ENCODE measurements around the gene ACTBL2.

Gene ACTBL2

DNA sequence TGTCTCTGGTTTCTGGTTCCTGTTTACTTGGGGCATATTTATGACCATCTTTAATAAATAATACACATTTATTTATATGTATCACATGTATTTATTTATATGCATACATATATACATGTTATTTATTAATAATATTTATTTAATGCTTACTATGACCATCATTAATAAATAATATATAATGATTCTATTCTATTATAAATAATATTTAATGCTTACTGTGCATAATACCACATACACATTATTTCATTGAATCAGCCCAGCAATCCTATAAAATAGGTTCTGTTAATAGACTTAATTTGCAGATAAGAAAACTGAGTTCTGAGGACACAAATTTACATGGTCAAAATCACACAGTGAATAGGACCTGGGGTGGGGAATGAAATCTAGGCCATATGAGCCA, 24.2 kb downstream of the ACTBL2 start:
- Histone ChIP-seq H3K4me1 (ENCODE audit: control insufficient read depth in 1 of 2, insufficient read depth in 2 of 2, low read length in 2 of 2) (peaks cover 0 to 15% of the 10 kb centered on the region in 2 donors), H3K36me3 (ENCODE audit: control insufficient read depth in 1 of 2, insufficient read depth in 2 of 2, low read length in 2 of 2) (no peaks in the 10 kb centered on the region), H3K9me3 (ENCODE audit: control insufficient read depth in 1 of 2, low read length in 2 of 2) (no peaks in the 10 kb centered on the region), H3K27me3 (ENCODE audit: low read depth, low read length) (no peaks in the 10 kb centered on the region), H3K4me3 (ENCODE audit: low read depth in 1 of 2, low read length in 2 of 2) (no peak overlapping the region), H3K27ac (ENCODE audit: low read length) (no peak overlapping the region)

DNA sequence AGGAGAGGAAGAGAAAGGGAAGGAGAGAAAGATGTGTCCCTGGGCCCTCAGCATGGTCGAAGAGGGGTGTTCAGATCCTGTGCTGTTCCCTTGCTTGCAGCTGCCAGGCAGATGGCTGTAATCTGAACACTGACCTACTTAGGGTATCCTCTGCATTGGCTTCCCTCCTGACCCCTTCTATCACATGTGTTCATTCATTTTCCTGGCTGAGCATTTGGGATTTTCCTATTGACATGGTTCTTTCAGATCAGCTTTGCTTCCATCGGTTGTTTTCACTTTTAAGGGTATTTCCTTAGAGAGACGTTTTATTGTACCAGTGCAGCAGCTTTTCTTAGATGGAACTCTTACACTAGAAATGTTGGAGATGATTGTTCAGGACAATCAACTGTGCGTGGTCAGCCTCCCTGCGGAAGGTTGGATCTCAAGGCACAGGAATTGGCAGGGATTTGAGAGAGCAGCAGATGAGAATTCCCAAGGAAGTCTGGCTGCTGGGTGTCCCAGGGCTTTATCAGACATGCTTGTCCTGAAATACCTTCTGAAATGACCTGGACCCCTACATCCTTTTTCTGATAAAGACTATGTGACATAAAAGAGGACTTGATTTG, 26.0 kb downstream of the ACTBL2 start:
- Histone ChIP-seq H3K36me3 (ENCODE audit: control insufficient read depth in 1 of 2, insufficient read depth in 2 of 2, low read length in 2 of 2) (no peaks in the 10 kb centered on the region), H3K27me3 (ENCODE audit: low read depth, low read length) (no peaks in the 10 kb centered on the region), H3K4me1 (ENCODE audit: control insufficient read depth in 1 of 2, insufficient read depth in 2 of 2, low read length in 2 of 2) (peaks cover 0 to 21% of the 10 kb centered on the region in 2 donors), H3K4me3 (ENCODE audit: low read depth in 1 of 2, low read length in 2 of 2) (no peak overlapping the region), H3K27ac (ENCODE audit: low read length) (peak overlapping the region; percentile 10), H3K9me3 (ENCODE audit: control insufficient read depth in 1 of 2, low read length in 2 of 2) (no peaks in the 10 kb centered on the region)

DNA sequence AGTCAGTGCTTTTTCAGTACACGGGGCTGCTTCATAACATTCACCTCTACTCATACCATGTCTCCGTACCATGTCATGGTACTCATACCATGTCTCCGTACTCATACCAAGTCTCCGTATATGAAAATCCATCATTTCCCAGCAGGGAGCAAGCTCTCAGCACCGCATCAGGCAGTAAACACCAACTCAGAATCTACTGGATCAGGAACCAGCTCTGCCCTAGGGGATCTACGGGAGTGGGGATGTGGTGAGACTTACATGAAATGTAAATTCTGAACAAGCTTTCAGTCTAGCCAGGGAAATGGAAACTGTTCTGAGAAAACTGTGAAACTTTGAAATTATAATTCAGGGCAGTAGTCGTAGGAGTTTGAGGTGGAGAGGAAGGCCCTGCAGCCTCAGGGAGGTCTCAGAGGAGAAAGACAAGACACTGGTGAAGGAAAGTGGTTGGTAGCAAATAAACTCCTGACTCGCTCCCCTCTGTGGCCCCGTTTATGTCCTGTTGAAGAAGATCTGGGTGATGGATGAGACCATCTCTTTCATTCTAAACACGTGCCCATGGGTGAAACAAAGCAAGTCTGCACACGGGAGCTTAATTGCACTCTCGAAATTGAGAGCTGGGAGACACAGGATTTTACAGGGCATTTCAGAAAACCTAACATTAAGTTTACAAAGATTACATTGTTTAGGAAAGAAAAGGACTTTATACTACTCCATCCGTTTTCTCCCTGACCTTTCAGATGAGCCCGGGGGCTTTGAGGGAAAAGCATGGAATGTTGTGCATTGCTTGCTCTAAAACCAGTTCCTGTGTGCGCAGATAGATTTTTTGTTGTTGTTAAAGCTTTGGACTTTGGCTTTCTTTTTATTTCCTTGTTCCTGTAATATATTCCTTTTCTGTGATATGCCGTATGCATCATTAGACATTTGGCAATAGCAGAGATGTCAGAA, 26.8 kb downstream of the ACTBL2 start:
- H3K36me3 ChIP-seq (ENCODE audit: control insufficient read depth in 1 of 2, insufficient read depth in 2 of 2, low read length in 2 of 2) = no peaks in the 10 kb centered on the region
- peak overlapping the region; percentile 10 for H3K27ac ChIP-seq (ENCODE audit: low read length)
- H3K4me1 ChIP-seq (ENCODE audit: control insufficient read depth in 1 of 2, insufficient read depth in 2 of 2, low read length in 2 of 2) = peaks cover 0 to 21% of the 10 kb centered on the region in 2 donors
- no peaks in the 10 kb centered on the region for H3K9me3 ChIP-seq (ENCODE audit: control insufficient read depth in 1 of 2, low read length in 2 of 2)
- H3K4me3 ChIP-seq (ENCODE audit: low read depth in 1 of 2, low read length in 2 of 2) = no peak overlapping the region
- no peaks in the 10 kb centered on the region for H3K27me3 ChIP-seq (ENCODE audit: low read depth, low read length)

DNA sequence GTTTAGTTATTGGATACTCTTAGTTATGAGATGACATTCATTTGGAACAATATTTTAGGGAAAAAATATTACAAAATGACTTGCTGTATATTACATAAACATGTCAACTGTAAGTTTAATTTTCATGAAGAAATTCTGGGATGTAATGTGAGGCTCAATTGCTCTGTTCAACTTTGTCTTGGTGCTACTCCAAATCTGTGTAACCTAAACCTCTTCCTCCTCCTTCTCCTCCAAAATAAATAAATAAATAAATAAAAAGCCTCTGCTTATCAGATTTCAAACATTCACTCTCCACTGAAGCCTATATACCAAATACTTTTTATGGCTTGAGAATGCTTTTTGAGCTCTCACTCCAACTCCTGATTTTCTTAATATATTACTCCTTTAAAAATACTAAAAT, 27.7 kb downstream of the ACTBL2 start:
- Histone ChIP-seq H3K36me3 (ENCODE audit: control insufficient read depth in 1 of 2, insufficient read depth in 2 of 2, low read length in 2 of 2) (no peaks in the 10 kb centered on the region), H3K9me3 (ENCODE audit: control insufficient read depth in 1 of 2, low read length in 2 of 2) (no peaks in the 10 kb centered on the region), H3K27me3 (ENCODE audit: low read depth, low read length) (no peaks in the 10 kb centered on the region), H3K4me1 (ENCODE audit: control insufficient read depth in 1 of 2, insufficient read depth in 2 of 2, low read length in 2 of 2) (peaks cover 0 to 21% of the 10 kb centered on the region in 2 donors), H3K27ac (ENCODE audit: low read length) (peak overlapping the region; percentile 10), H3K4me3 (ENCODE audit: low read depth in 1 of 2, low read length in 2 of 2) (no peak overlapping the region)

GRCh38 chr5:57453728-57454127, 28.9 kb downstream of the ACTBL2 start:
- Histone ChIP-seq H3K4me1 (ENCODE audit: control insufficient read depth in 1 of 2, insufficient read depth in 2 of 2, low read length in 2 of 2) (peaks cover 0 to 21% of the 10 kb centered on the region in 2 donors), H3K36me3 (ENCODE audit: control insufficient read depth in 1 of 2, insufficient read depth in 2 of 2, low read length in 2 of 2) (no peaks in the 10 kb centered on the region), H3K27ac (ENCODE audit: low read length) (peak overlapping the region; percentile 17), H3K4me3 (ENCODE audit: low read depth in 1 of 2, low read length in 2 of 2) (no peak overlapping the region), H3K9me3 (ENCODE audit: control insufficient read depth in 1 of 2, low read length in 2 of 2) (no peaks in the 10 kb centered on the region), H3K27me3 (ENCODE audit: low read depth, low read length) (no peaks in the 10 kb centered on the region)

DNA sequence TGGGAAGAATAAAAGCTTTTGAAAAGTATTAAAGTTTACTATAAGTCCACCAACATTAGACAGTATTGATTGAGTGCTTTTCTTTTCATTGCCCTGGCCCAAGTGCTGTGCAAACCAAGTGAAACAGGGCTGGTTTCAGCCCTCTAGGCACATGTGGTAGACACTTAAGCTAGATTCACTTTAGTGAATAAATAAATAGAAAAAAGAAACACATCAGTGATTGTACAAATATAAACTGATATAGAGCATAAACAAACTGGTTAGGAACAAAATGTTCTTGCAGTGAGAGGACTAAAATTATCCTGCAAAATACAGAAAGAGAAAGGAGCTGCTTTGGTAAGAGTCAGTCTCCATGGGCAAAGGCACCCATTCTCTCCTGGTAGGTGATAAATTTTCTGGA, 29.7 kb downstream of the ACTBL2 start:
- Histone ChIP-seq H3K4me3 (ENCODE audit: low read depth in 1 of 2, low read length in 2 of 2) (no peak overlapping the region), H3K36me3 (ENCODE audit: control insufficient read depth in 1 of 2, insufficient read depth in 2 of 2, low read length in 2 of 2) (no peaks in the 10 kb centered on the region), H3K9me3 (ENCODE audit: control insufficient read depth in 1 of 2, low read length in 2 of 2) (no peaks in the 10 kb centered on the region), H3K4me1 (ENCODE audit: control insufficient read depth in 1 of 2, insufficient read depth in 2 of 2, low read length in 2 of 2) (peaks cover 0 to 21% of the 10 kb centered on the region in 2 donors), H3K27me3 (ENCODE audit: low read depth, low read length) (no peaks in the 10 kb centered on the region), H3K27ac (ENCODE audit: low read length) (no peak overlapping the region)

GRCh38 chr5:57450991-57451876, 31.4 kb downstream of the ACTBL2 start:
- Histone ChIP-seq H3K27me3 (ENCODE audit: low read depth, low read length) (no peaks in the 10 kb centered on the region), H3K4me3 (ENCODE audit: low read depth in 1 of 2, low read length in 2 of 2) (no peak overlapping the region), H3K4me1 (ENCODE audit: control insufficient read depth in 1 of 2, insufficient read depth in 2 of 2, low read length in 2 of 2) (peaks cover 0 to 12% of the 10 kb centered on the region in 2 donors), H3K27ac (ENCODE audit: low read length) (no peak overlapping the region), H3K36me3 (ENCODE audit: control insufficient read depth in 1 of 2, insufficient read depth in 2 of 2, low read length in 2 of 2) (no peaks in the 10 kb centered on the region), H3K9me3 (ENCODE audit: control insufficient read depth in 1 of 2, low read length in 2 of 2) (no peaks in the 10 kb centered on the region)

DNA sequence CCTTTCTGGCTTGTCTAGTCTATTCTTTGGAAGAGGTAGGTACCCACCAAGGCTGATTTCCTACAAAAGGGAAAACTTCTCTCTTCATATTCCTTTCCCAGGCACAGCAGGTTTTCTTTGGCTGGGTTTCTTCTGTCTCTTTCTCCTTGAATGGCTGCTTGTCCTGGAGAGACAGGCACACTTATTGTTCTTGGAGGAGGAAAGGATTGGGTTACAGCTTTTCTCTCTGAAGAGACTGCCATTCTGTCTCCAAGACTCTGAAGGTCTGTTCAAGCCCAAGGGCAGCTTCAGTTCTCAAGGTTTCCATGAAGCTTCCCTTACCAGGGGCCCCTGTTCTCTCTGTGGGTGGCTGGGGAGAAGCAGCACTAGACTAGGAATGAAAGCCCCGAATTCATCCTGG, 33.9 kb downstream of the ACTBL2 start:
- no peak overlapping the region for H3K27ac ChIP-seq (ENCODE audit: low read length)

DNA sequence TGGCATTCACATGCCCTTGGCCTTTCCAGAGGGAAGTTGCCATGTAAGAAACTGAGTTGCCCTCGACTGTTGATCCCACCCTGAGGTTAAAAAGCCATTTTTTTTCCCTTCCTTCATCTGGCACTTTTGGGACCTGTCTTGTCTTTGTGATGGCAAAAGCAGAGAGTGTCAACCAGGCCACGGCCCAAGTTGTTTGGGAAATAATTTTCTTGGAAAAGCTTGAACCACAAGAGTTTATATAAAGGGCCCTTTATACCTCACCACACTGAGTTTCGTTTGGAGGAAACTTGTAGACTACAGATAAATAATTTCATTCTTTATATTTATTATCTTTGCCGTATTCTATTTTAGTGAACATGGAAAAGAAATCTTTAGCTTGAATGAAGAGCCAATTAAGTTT, 34.3 kb downstream of the ACTBL2 start:
- Histone ChIP-seq H3K27ac (ENCODE audit: low read length) (no peak overlapping the region), H3K27me3 (ENCODE audit: low read depth, low read length) (no peaks in the 10 kb centered on the region), H3K9me3 (ENCODE audit: control insufficient read depth in 1 of 2, low read length in 2 of 2) (no peaks in the 10 kb centered on the region), H3K36me3 (ENCODE audit: control insufficient read depth in 1 of 2, insufficient read depth in 2 of 2, low read length in 2 of 2) (no peaks in the 10 kb centered on the region), H3K4me3 (ENCODE audit: low read depth in 1 of 2, low read length in 2 of 2) (no peak overlapping the region), H3K4me1 (ENCODE audit: control insufficient read depth in 1 of 2, insufficient read depth in 2 of 2, low read length in 2 of 2) (peaks cover 0 to 11% of the 10 kb centered on the region in 2 donors)

More for the DNA sequence above, 33.9 kb downstream of the ACTBL2 start:
- Histone ChIP-seq H3K27me3 (ENCODE audit: low read depth, low read length) (no peaks in the 10 kb centered on the region), H3K36me3 (ENCODE audit: control insufficient read depth in 1 of 2, insufficient read depth in 2 of 2, low read length in 2 of 2) (no peaks in the 10 kb centered on the region), H3K4me1 (ENCODE audit: control insufficient read depth in 1 of 2, insufficient read depth in 2 of 2, low read length in 2 of 2) (peaks cover 0 to 11% of the 10 kb centered on the region in 2 donors), H3K4me3 (ENCODE audit: low read depth in 1 of 2, low read length in 2 of 2) (no peak overlapping the region), H3K9me3 (ENCODE audit: control insufficient read depth in 1 of 2, low read length in 2 of 2) (no peaks in the 10 kb centered on the region)

DNA sequence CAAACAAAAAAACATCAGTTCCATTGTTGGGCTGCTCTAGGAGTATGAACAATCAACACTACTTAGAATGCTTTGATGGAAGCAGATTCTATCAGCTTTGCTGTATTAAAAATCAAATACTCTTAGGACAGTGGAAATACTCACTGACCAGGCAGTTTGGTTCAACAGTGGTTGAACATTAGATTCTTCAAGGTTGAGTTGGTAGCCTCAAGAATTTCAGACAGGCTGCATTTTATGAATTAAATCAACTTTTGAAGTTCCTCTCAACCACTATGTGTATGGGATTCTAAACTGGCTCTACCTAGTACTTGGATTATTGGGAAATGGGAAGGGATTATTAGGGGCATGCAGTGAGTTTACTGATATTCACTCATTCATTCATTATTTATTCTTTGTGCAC, 35.0 kb downstream of the ACTBL2 start:
- H3K27ac ChIP-seq (ENCODE audit: low read length) = no peak overlapping the region
- H3K4me1 ChIP-seq (ENCODE audit: control insufficient read depth in 1 of 2, insufficient read depth in 2 of 2, low read length in 2 of 2) = peaks cover 0 to 7% of the 10 kb centered on the region in 2 donors
- no peaks in the 10 kb centered on the region for H3K27me3 ChIP-seq (ENCODE audit: low read depth, low read length)
- no peaks in the 10 kb centered on the region for H3K36me3 ChIP-seq (ENCODE audit: control insufficient read depth in 1 of 2, insufficient read depth in 2 of 2, low read length in 2 of 2)
- no peaks in the 10 kb centered on the region for H3K9me3 ChIP-seq (ENCODE audit: control insufficient read depth in 1 of 2, low read length in 2 of 2)
- no peak overlapping the region for H3K4me3 ChIP-seq (ENCODE audit: low read depth in 1 of 2, low read length in 2 of 2)

- no peaks in the 10 kb centered on the region for H3K36me3 ChIP-seq (ENCODE audit: control insufficient read depth in 1 of 2, insufficient read depth in 2 of 2, low read length in 2 of 2)
- H3K27me3 ChIP-seq (ENCODE audit: low read depth, low read length) = no peaks in the 10 kb centered on the region
- H3K4me3 ChIP-seq (ENCODE audit: low read depth in 1 of 2, low read length in 2 of 2) = no peak overlapping the region
- H3K4me1 ChIP-seq (ENCODE audit: control insufficient read depth in 1 of 2, insufficient read depth in 2 of 2, low read length in 2 of 2) = peaks cover 0 to 11% of the 10 kb centered on the region in 2 donors
- H3K27ac ChIP-seq (ENCODE audit: low read length) = no peak overlapping the region
- H3K9me3 ChIP-seq (ENCODE audit: control insufficient read depth in 1 of 2, low read length in 2 of 2) = no peaks in the 10 kb centered on the region
Observed at GRCh38 chr5:57446966-57447365, 35.6 kb downstream of the ACTBL2 start.

Data from muscle layer of duodenum (tissue), 2 donors.